HL-60 (cell line): Measurements from ENCODE around the gene TCTN1.
A peak's percentile ranks its signal among the peaks of the same experiment; 100 is the strongest.
"Not testable (repeated sequence)": the region's sequence is repeated elsewhere in the genome, so short reads cannot be mapped to it uniquely, and the experiment has no call there.

Source experiments
- DNase-seq, 2 experiments: peaks; one replicate each; pipeline ENCODE4 v3.0.0-alpha.2; 2010 to 2020; ENCODE audit warnings: low read depth in 1 of 2, low spot score in 1 of 2
- H3K27ac ChIP-seq: fragments of 250-450 bp; sonication (Bioruptor Pico); replicated peaks from 2 replicates; pipeline ENCODE4 v1.5.1; 2020; ENCODE audit warnings: mild to moderate bottlenecking, moderate library complexity
- H3K27me3 ChIP-seq: fragments of 250-450 bp; sonication (Bioruptor Pico); 2 replicates; pipeline ENCODE4 v1.5.1; 2021; ENCODE audit warnings: mild to moderate bottlenecking, moderate library complexity; ENCODE audit not compliant: insufficient read depth, poor library complexity, severe bottlenecking
- H3K4me3 ChIP-seq: replicated peaks from 2 replicates; pipeline ENCODE4 v1.5.1; 2011; ENCODE audit warnings: mild to moderate bottlenecking, control low read depth, low read length; ENCODE audit not compliant: insufficient read depth
- GABPA ChIP-seq: IDR thresholded peaks from 2 replicates; pipeline ENCODE4 v1.6.1; 2012; ENCODE audit warnings: low read depth
- POLR2AphosphoS5 ChIP-seq: IDR thresholded peaks from 2 replicates; pipeline ENCODE4 v1.6.1; 2012; ENCODE audit warnings: low read depth
- SPI1 ChIP-seq: IDR thresholded peaks from 2 replicates; pipeline ENCODE4 v1.6.1; 2012; ENCODE audit warnings: low read depth, mild to moderate bottlenecking, borderline replicate concordance
- TF ChIP-seq, protein P1 (sequence below): IDR thresholded peaks from 2 replicates; pipeline ENCODE4 v1.6.1; 2012; ENCODE audit warnings: low read depth; ENCODE audit not compliant: insufficient replicate concordance
- TF ChIP-seq, protein P2 (sequence below): IDR thresholded peaks from one replicate; pipeline ENCODE4 v1.5.1; 2011; ENCODE audit warnings: low read length, control low read depth, inconsistent platforms; ENCODE audit not compliant: insufficient read depth

The TCTN1 gene

DNA sequence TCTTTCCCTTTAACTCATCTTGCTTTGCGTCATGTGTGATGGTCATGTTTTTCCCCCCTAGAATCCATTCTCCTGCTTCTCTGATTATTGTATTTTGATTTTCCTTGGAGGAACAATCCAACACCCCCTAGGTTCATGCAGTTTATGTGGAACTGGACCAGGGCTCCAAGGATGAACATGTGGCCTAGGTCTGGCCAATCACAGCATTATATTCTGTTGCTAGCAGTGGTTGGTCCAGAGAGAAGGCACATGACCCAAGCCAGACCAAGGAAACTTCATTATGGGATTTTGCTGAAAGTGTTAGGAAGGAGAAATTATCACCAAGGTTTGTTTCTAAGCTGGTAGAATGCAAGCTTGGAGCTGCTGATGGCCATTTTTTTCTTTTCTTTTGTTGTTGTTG is 23.9 kb upstream of the TCTN1 start:
- no peaks in the 10 kb centered on the region for H3K27me3 ChIP-seq
- no peak overlapping the region for H3K4me3 ChIP-seq
- H3K27ac ChIP-seq: peak overlapping the region; percentile 65
- DNase-seq: no peak
- TF ChIP-seq POLR2AphosphoS5 (no peak), SPI1 (no peak), GABPA (no peak)
- TF ChIP-seq, protein P1, sequence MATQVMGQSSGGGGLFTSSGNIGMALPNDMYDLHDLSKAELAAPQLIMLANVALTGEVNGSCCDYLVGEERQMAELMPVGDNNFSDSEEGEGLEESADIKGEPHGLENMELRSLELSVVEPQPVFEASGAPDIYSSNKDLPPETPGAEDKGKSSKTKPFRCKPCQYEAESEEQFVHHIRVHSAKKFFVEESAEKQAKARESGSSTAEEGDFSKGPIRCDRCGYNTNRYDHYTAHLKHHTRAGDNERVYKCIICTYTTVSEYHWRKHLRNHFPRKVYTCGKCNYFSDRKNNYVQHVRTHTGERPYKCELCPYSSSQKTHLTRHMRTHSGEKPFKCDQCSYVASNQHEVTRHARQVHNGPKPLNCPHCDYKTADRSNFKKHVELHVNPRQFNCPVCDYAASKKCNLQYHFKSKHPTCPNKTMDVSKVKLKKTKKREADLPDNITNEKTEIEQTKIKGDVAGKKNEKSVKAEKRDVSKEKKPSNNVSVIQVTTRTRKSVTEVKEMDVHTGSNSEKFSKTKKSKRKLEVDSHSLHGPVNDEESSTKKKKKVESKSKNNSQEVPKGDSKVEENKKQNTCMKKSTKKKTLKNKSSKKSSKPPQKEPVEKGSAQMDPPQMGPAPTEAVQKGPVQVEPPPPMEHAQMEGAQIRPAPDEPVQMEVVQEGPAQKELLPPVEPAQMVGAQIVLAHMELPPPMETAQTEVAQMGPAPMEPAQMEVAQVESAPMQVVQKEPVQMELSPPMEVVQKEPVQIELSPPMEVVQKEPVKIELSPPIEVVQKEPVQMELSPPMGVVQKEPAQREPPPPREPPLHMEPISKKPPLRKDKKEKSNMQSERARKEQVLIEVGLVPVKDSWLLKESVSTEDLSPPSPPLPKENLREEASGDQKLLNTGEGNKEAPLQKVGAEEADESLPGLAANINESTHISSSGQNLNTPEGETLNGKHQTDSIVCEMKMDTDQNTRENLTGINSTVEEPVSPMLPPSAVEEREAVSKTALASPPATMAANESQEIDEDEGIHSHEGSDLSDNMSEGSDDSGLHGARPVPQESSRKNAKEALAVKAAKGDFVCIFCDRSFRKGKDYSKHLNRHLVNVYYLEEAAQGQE: no peak
- TF ChIP-seq, protein P2, sequence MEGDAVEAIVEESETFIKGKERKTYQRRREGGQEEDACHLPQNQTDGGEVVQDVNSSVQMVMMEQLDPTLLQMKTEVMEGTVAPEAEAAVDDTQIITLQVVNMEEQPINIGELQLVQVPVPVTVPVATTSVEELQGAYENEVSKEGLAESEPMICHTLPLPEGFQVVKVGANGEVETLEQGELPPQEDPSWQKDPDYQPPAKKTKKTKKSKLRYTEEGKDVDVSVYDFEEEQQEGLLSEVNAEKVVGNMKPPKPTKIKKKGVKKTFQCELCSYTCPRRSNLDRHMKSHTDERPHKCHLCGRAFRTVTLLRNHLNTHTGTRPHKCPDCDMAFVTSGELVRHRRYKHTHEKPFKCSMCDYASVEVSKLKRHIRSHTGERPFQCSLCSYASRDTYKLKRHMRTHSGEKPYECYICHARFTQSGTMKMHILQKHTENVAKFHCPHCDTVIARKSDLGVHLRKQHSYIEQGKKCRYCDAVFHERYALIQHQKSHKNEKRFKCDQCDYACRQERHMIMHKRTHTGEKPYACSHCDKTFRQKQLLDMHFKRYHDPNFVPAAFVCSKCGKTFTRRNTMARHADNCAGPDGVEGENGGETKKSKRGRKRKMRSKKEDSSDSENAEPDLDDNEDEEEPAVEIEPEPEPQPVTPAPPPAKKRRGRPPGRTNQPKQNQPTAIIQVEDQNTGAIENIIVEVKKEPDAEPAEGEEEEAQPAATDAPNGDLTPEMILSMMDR: no peak

DNA sequence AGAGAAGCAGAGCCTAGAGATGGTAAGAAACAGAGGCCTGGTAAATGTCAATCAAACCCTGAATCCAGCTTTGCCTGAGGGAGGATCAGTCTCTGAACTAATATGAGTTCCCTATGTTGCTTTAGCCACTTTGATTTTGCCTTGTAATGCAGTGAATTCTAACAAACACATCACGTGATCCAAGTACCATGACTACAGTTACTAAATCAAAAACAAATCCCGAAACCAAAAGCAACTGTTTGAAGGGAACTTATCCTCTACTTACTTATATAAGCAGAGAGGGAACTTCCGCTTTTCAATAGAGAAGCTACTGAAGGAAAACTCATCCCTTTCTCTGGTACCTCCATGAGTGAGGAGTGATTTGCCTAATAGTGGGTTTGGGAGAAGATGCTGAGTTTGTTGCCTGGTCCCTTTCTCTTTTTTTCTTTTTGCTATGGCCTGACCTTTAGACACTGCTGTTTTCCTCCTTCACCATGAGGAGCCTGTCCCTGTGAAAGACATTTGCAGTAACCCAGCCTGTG is 23.1 kb upstream of the TCTN1 start:
- Histone ChIP-seq H3K4me3 (no peak overlapping the region), H3K27me3 (no peaks in the 10 kb centered on the region), H3K27ac (peak overlapping the region; percentile 65)
- TF ChIP-seq SPI1: peak; percentile 67; the same call in 1 of the 2 replicates
- TF ChIP-seq POLR2AphosphoS5: no peak
- DNase-seq: peak; percentile 75 to 80

DNA sequence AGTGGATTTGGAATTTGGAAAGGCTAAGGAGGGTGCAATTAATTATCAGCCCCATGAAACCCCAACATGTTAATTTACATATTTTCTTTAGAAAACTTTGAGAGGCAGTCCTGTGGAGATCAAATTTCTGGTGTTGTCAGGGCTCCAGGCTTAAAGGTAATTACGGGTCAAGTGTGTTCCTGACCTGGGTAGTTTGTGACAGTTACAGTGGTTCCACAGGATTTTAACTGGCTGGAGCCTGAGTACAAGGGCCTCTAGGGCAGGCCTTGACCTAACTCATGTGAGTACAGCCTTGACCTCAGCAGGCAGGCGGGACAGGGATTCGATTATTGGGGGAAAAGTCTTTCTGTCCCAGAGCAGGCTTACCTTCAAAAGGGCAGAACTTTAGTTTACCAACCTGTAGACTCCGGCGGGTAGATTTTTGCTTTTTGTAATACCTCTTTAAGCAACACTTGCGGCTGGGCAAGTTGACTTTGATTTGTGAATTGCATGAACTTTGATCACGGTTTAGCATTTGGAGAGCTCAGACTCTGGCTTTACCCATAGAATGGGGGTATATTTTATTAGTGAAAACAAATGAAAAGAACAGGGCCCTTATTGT is 22.4 kb upstream of the TCTN1 start:
- TF ChIP-seq SPI1 (no peak), GABPA (no peak), POLR2AphosphoS5 (no peak)
- TF ChIP-seq, protein P2: no peak
- TF ChIP-seq, protein P1: no peak
- H3K27ac ChIP-seq: peak overlapping the region; percentile 65
- no peaks in the 10 kb centered on the region for H3K27me3 ChIP-seq
- no peak for DNase-seq
- H3K4me3 ChIP-seq: no peak overlapping the region

DNA sequence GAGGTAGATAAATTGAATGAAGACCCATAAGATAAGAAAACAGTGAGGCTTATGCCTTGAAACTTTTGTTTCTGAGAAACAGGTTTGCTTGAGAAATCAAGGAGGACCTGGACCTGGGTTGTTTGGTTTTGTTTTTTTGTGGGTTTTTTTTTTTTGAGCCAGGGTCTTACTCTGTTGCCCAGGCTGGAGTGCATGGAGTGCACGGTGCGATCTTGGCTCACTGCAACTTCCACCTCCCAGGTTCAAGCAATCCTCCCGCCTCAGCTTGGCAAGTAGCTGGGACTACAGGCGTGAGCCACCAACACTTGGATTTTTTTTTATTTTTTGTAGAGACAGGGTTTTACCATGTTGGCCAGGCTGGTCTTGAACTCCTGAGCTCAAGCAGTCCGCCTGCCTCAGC is 21.9 kb upstream of the TCTN1 start:
- no peak for DNase-seq
- no peak for TF ChIP-seq SPI1
- no peak for TF ChIP-seq GABPA
- TF ChIP-seq, protein P1: no peak
- TF ChIP-seq, protein P2: no peak
- no peak for TF ChIP-seq POLR2AphosphoS5
- Histone ChIP-seq H3K4me3 (no peak overlapping the region), H3K27ac (peak overlapping the region; percentile 65; the same call in 1 of the 2 replicates), H3K27me3 (no peaks in the 10 kb centered on the region)

DNA sequence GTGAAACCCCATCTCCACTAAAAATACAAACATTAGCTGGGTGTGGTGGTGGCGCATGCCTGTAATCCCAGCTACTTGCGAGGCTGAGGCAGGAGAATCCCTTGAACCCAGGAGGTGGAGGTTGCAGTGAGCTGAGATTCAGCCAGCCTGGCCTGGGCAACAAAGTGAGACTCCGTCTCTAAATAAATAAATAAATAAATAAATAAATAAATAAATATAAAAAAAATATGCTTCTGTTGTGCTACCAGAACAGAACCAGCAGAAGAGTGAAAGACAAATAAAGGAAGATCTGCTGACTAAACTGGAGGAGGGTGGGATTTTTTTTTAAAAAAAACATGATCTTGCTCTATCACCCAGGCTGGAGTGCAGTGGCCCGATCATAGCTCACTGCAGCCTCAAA is 21.0 kb upstream of the TCTN1 start:
- not testable (repeated sequence) for H3K27me3 ChIP-seq, H3K27ac ChIP-seq, DNase-seq, H3K4me3 ChIP-seq
